ENCODE data around the gene KRT20.

- TF ChIP-seq CTCF (IDR thresholded peaks at IDR 0.05; ENCODE audit: low read depth, low read length, missing input control) (no peak), RAD21 (IDR thresholded peaks at IDR 0.05) (no peak), MAX (IDR thresholded peaks at IDR 0.05) (no peak), REST (IDR thresholded peaks at IDR 0.05) (no peak), ZBTB33 (IDR thresholded peaks at IDR 0.05) (no peak), YY1 (IDR thresholded peaks at IDR 0.05) (no peak), TAF1 (conservative IDR thresholded peaks at IDR 0.05) (no peak), SP1 (IDR thresholded peaks at IDR 0.05) (no peak), GABPA (IDR thresholded peaks at IDR 0.05 in 1 of 2, conservative IDR thresholded peaks at IDR 0.05 in 1 of 2) (no peak), JUND (IDR thresholded peaks at IDR 0.05) (no peak), EGR1 (IDR thresholded peaks at IDR 0.05; ENCODE audit: low read depth in 2 of 2) (no peak), HNF4A (conservative IDR thresholded peaks at IDR 0.05) (no peak)
These were observed 40.4 kb downstream of the KRT20 start for GRCh38 chr17:40844671-40845107.
